GM19468 (cell line): ENCODE data around the gene SLC6A2.
"Not testable (repeated sequence)": the region's sequence is repeated elsewhere in the genome, so short reads cannot be mapped to it uniquely, and the experiment has no call there.

Source experiments
- ATAC-seq: cut with Tn5 transposase; IDR thresholded peaks from one replicate; pipeline ENCODE4 v1.9.1; 2021; ENCODE audit warnings: mild to moderate bottlenecking, moderate library complexity, moderate number of reproducible peaks; ENCODE audit not compliant: unreplicated experiment; ENCODE audit errors: extremely low read depth

SLC6A2 gene

GRCh38 chr16:55703003-55704001 is 47.5 kb downstream of the SLC6A2 start:
- no peak for ATAC-seq

GRCh38 chr16:55706739-55707384 is 51.1 kb downstream of the SLC6A2 start:
- no peak for ATAC-seq

- ATAC-seq, result no peak
Measured at GRCh38 chr16:55709801-55710200, 54.0 kb downstream of the SLC6A2 start.

GRCh38 chr16:55710466-55710865 is 54.7 kb downstream of the SLC6A2 start:
- ATAC-seq, result no peak

- ATAC-seq, result peak; percentile 57
Measured at GRCh38 chr16:55711959-55712876, 56.4 kb downstream of the SLC6A2 start.

GRCh38 chr16:55713103-55713502 is 57.3 kb downstream of the SLC6A2 start:
- ATAC-seq, result no peak

- no peak for ATAC-seq
Measured at GRCh38 chr16:55717326-55717725, 61.5 kb downstream of the SLC6A2 start.

- ATAC-seq, result no peak
Measured at GRCh38 chr16:55725055-55725777, 69.4 kb downstream of the SLC6A2 start.

- no peak for ATAC-seq
Measured at GRCh38 chr16:55728797-55729196, 73.0 kb downstream of the SLC6A2 start.

GRCh38 chr16:55730115-55730514 is 74.3 kb downstream of the SLC6A2 start:
- no peak for ATAC-seq

- ATAC-seq, result no peak
Measured at GRCh38 chr16:55732496-55732895, 76.7 kb downstream of the SLC6A2 start.

GRCh38 chr16:55734665-55735064 is 78.9 kb downstream of the SLC6A2 start:
- no peak for ATAC-seq

- no peak for ATAC-seq
Measured at GRCh38 chr16:55735120-55735781, 79.5 kb downstream of the SLC6A2 start.

GRCh38 chr16:55736671-55737070 is 80.9 kb downstream of the SLC6A2 start:
- no peak for ATAC-seq

- no peak for ATAC-seq
Measured at GRCh38 chr16:55737318-55737717, 81.5 kb downstream of the SLC6A2 start.

GRCh38 chr16:55737966-55738365 is 82.2 kb downstream of the SLC6A2 start:
- ATAC-seq, result no peak

GRCh38 chr16:55746081-55746480 is 90.3 kb downstream of the SLC6A2 start:
- no peak for ATAC-seq

- ATAC-seq, result no peak
Measured at GRCh38 chr16:55747785-55748184, 92.0 kb downstream of the SLC6A2 start.

GRCh38 chr16:55752465-55753144 is 96.8 kb downstream of the SLC6A2 start:
- ATAC-seq, result not testable (repeated sequence)
